A673 (cell line): ENCODE measurements around the gene STEAP3.

Source experiments
- CTCF ChIP-seq: fragments of 300-800, 200-600 bp; sonication (generic); conservative IDR thresholded peaks from 2 replicates; pipeline ENCODE4 v1.5.1; 2017; ENCODE audit warnings: low read depth, mild to moderate bottlenecking, antibody characterized with exemption, low read length, moderate library complexity, mixed read lengths
- EZH2 ChIP-seq: fragments of 200-600 bp; sonication (generic); IDR thresholded peaks from 2 replicates; pipeline ENCODE4 v1.6.1; 2017; ENCODE audit warnings: borderline replicate concordance, low read depth, mild to moderate bottlenecking, mixed read lengths, antibody characterized with exemption, low read length; ENCODE audit not compliant: poor library complexity, severe bottlenecking

- TF ChIP-seq CTCF: no peak
- TF ChIP-seq EZH2: no peak
Observed at GRCh38 chr2:119294671-119295070, 71.0 kb downstream of the STEAP3 start.
